Measurements from ENCODE around the gene UCP3. TPM values are rescaled to one million over a fixed set of nuclear protein-coding genes. Genes with fewer than 3 reads are reported as not detected.

UCP3 gene, protein sequence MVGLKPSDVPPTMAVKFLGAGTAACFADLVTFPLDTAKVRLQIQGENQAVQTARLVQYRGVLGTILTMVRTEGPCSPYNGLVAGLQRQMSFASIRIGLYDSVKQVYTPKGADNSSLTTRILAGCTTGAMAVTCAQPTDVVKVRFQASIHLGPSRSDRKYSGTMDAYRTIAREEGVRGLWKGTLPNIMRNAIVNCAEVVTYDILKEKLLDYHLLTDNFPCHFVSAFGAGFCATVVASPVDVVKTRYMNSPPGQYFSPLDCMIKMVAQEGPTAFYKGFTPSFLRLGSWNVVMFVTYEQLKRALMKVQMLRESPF
- total RNA-seq, result 1 to 10 TPM; 1.6 to 2.3 TPM

DNA sequence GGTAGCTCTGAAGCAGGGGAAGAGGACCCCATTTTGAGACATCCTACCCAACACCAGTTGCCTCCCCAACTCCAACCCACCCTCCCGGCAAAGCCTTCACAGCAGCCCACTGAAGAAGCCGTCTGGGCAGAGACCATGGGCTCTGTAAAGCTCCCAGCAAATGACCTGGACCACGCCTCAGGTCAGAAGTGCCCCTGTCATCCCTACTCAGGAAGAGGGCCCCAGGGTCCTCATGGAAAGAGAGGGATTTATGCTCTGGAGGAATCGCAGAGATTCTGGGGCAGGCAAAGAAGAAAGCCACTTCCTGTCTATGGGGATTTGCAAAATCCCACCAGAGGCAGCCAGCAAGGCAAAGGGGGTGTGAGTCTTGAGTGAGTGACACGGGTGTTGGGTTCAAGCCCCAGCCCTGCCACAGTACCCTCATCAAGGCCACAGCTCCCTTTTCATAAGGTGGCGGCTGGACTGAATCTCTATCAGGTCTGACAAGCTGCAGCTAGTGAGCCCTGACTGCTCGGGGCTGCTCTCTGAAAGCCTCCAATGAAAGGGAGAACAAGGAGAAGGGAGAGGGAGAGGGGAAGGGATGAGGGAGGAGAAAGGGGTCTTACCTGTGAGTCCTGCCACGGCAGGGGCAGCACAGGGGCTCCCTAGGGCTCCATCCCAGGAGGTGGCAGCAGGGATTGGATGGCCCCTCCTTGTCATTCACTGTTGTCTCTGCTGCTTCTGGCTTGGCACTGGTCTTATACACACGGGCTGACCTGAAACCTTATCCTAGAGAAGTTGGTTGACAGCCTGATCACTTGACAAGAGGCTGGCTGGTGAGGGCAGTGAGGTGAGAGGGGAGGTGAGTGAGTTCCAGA lies at the start of gene UCP3:
UCP3 (minus strand) TSS at position 713 of the 857 bp plus-strand sequence. CDS start 2,043 bp downstream, outside the sequence.
- no peaks in the 10 kb centered on the region for H3K9me3 ChIP-seq
- intact Hi-C loops (cut with DNase I), result no loop called here
- no peak within 1 kb of the TSS for H3K27ac ChIP-seq
- no peak for ATAC-seq
- no peaks in the 10 kb centered on the region for H3K4me1 ChIP-seq
- TF ChIP-seq, protein P1, sequence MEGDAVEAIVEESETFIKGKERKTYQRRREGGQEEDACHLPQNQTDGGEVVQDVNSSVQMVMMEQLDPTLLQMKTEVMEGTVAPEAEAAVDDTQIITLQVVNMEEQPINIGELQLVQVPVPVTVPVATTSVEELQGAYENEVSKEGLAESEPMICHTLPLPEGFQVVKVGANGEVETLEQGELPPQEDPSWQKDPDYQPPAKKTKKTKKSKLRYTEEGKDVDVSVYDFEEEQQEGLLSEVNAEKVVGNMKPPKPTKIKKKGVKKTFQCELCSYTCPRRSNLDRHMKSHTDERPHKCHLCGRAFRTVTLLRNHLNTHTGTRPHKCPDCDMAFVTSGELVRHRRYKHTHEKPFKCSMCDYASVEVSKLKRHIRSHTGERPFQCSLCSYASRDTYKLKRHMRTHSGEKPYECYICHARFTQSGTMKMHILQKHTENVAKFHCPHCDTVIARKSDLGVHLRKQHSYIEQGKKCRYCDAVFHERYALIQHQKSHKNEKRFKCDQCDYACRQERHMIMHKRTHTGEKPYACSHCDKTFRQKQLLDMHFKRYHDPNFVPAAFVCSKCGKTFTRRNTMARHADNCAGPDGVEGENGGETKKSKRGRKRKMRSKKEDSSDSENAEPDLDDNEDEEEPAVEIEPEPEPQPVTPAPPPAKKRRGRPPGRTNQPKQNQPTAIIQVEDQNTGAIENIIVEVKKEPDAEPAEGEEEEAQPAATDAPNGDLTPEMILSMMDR (IDR thresholded peaks at IDR 0.05), result no peak
- no peaks in the 10 kb centered on the region for H3K36me3 ChIP-seq (replicated peaks in 1 of 2; ENCODE audit: insufficient read depth in 1 of 2, low read depth in 2 of 2)
- 69 to 74% methylated on average over 7 to 9 of the region's 9 CpGs for WGBS, 2 donors
- H3K27me3 ChIP-seq, result no peaks in the 10 kb centered on the region
- H3K4me3 ChIP-seq, result no peak within 1 kb of the TSS
- no peak for DNase-seq

DNA sequence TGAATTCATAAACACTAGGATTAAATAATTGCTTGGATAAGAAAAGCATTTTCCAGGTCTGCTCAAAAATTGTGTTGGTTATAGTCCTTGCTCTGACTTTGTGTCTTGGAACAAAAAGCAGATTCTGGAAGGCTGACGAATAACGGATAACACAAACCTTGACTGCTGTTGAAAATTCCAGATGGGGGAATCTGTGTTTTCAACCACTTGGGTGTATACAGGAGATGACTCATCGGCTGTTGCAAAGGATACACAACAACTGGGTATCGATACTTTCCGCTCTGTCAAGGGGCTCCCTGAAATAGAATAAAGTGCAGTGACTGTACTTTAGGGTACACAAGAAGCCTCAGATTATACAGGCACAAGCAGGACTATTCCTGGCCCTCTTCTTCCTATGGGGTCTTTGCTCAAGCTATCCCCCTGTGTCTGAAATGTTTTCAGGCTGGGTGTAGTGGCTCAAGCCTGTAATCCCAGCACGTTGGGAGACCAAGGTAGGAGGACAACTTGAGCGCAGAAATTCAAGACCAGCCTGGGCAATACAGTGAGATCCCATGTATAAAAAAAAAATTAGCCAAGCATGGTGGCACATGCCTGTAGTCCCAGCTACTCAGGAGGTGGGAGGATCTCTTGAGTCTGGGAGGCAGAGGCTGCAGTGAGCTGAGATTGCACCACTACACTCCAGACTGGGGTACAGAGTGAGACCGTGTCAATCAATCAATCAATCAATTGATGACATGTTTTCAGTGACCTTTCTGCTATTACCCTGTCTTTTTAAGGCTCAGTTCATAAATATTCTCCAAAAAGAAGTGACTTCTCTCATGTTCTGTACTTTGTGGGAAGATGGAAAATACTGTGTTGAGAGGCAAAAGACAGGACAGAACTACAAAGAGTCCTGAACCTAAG lies 48.6 kb upstream of the UCP3 start:
- DNase-seq (no peak), ATAC-seq (no peak)
- intact Hi-C loops (cut with DNase I), result no loop called here
- Histone ChIP-seq H3K27ac (no peak overlapping the region), H3K9me3 (no peaks in the 10 kb centered on the region), H3K4me3 (no peak overlapping the region), H3K27me3 (no peaks in the 10 kb centered on the region), H3K4me1 (no peaks in the 10 kb centered on the region), H3K36me3 (replicated peaks in 1 of 2; ENCODE audit: insufficient read depth in 1 of 2, low read depth in 2 of 2) (no peaks in the 10 kb centered on the region)
- TF ChIP-seq, protein P1 (IDR thresholded peaks at IDR 0.05), result no peak
- no peak for TF ChIP-seq POLR2A (IDR thresholded peaks at IDR 0.05)
- 87 to 88% methylated on average over 8 of the region's 8 CpGs for WGBS, 2 donors

DNA sequence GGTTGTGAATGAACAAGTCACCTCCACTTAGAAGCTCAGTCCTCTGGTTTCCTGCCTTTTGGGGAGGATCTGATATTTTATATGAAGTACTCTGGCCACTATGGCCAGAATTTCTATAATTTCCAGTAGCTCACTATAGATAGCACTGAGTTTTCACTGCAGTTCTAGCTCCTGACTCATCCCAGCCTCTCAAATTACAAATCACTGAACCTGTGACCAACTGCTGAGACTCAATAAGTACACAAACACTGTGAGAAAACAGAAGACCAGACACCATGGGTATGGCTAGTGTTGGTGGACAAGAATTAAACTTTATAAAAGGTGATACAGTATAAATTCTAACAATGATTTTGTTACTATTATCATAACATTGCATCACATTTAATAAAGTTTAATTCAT lies 47.1 kb upstream of the UCP3 start:
- TF ChIP-seq, protein P1 (IDR thresholded peaks at IDR 0.05), result no peak
- TF ChIP-seq POLR2A (IDR thresholded peaks at IDR 0.05), result no peak
- no peaks in the 10 kb centered on the region for H3K4me1 ChIP-seq
- intact Hi-C loops (cut with DNase I), result no loop called here

DNA sequence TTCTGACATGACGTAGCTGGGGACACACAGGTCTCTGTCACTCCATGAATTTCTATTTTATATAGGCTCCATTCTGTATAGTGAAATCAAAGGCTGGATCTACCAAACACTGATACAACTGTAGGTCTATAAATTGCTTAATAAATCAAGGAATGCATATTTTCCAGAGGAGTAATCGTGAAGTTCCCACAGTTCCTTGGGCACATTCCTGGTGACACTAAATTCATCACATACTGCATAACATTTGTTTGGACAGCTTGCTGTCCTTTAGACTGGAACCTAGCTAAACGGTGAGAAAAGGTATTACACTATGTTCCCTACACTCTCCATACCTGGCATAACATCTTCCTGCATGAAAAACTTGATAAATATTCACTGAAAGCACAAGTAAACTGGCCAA lies 41.6 kb upstream of the UCP3 start:
- DNase-seq (no peak), ATAC-seq (no peak)
- 89 to 92% methylated on average over 3 of the region's 3 CpGs for WGBS, 2 donors
- no peaks in the 10 kb centered on the region for H3K9me3 ChIP-seq
- no peak overlapping the region for H3K27ac ChIP-seq
- intact Hi-C loops (cut with DNase I), result no loop called here
- no peak overlapping the region for H3K4me3 ChIP-seq
- H3K27me3 ChIP-seq, result no peaks in the 10 kb centered on the region
- no peaks in the 10 kb centered on the region for H3K4me1 ChIP-seq
- H3K36me3 ChIP-seq (replicated peaks in 1 of 2; ENCODE audit: insufficient read depth in 1 of 2, low read depth in 2 of 2), result no peaks in the 10 kb centered on the region
- TF ChIP-seq POLR2A (IDR thresholded peaks at IDR 0.05), result no peak
- TF ChIP-seq, protein P1 (IDR thresholded peaks at IDR 0.05), result no peak

More for the DNA sequence above, 47.1 kb upstream of the UCP3 start:
- Histone ChIP-seq H3K4me3 (no peak overlapping the region), H3K9me3 (no peaks in the 10 kb centered on the region), H3K27me3 (no peaks in the 10 kb centered on the region), H3K36me3 (replicated peaks in 1 of 2; ENCODE audit: insufficient read depth in 1 of 2, low read depth in 2 of 2) (no peaks in the 10 kb centered on the region), H3K27ac (no peak overlapping the region)
- ATAC-seq (no peak), DNase-seq (no peak)
